ENCODE measurements around the gene CCDC66. TPM values are rescaled to one million over a fixed set of nuclear protein-coding genes. Genes with fewer than 3 reads are reported as not detected.
A peak's percentile ranks its signal among the peaks of the same experiment; 100 is the strongest.

Gene CCDC66
- total RNA-seq, 1 experiment from 2014 or later: 28.6 TPM

GRCh38 chr3:56611364-56611763 lies 54.4 kb downstream of the CCDC66 start:
- H3K27ac Mint-ChIP-seq (ENCODE audit: unreplicated experiment): peak overlapping the region; percentile 11
- TF ChIP-seq CTCF (IDR thresholded peaks at IDR 0.05; ENCODE audit: insufficient read depth in 1 of 2, low read depth in 1 of 2, low read length in 1 of 2, severe bottlenecking in 1 of 2, unreplicated experiment in 1 of 2): no peak

GRCh38 chr3:56612146-56612545 lies 55.2 kb downstream of the CCDC66 start:
- no peaks in the 10 kb centered on the region for H3K9me3 Mint-ChIP-seq (ENCODE audit: unreplicated experiment)
- peaks cover 34% of the 10 kb centered on the region for H3K36me3 Mint-ChIP-seq (ENCODE audit: insufficient read depth, unreplicated experiment)
- H3K4me3 Mint-ChIP-seq (ENCODE audit: unreplicated experiment): no peak overlapping the region
- no peaks in the 10 kb centered on the region for H3K9me3 ChIP-seq
- CTCF ChIA-PET: no interaction called here
- H3K4me1 ChIP-seq: no peaks in the 10 kb centered on the region
- no peak for DNase-seq
- intact Hi-C loops (cut with micrococcal nuclease; ENCODE audit: unreplicated experiment): no loop called here
- BruUV-seq (replicated peaks): no TSS peak
- POLR2A ChIA-PET: no interaction called here
- H3K27me3 Mint-ChIP-seq (ENCODE audit: insufficient read depth, unreplicated experiment): no peaks in the 10 kb centered on the region
- no peaks in the 10 kb centered on the region for H3K4me1 Mint-ChIP-seq (ENCODE audit: low read depth, unreplicated experiment)
- H3K27me3 ChIP-seq (replicated peaks; ENCODE audit: control insufficient read depth, insufficient read depth, low read length): no peaks in the 10 kb centered on the region
- H3K4me3 ChIP-seq (ENCODE audit: low read depth, low read length): no peak overlapping the region
- no peaks in the 10 kb centered on the region for H3K36me3 ChIP-seq (ENCODE audit: control insufficient read depth, insufficient read depth, low read length)
- no peak for TF ChIP-seq CTCF (IDR thresholded peaks at IDR 0.05; ENCODE audit: insufficient read depth in 1 of 2, low read depth in 1 of 2, low read length in 1 of 2, severe bottlenecking in 1 of 2, unreplicated experiment in 1 of 2)
- H3K27ac Mint-ChIP-seq (ENCODE audit: unreplicated experiment): no peak overlapping the region

More at GRCh38 chr3:56611364-56611763, 54.4 kb downstream of the CCDC66 start:
- no peaks in the 10 kb centered on the region for H3K4me1 ChIP-seq
- BruUV-seq (replicated peaks): no TSS peak
- no peaks in the 10 kb centered on the region; the same call in 1 of the 2 replicates for H3K36me3 ChIP-seq (ENCODE audit: control insufficient read depth, insufficient read depth, low read length)
- Mint-ChIP-seq H3K36me3 (ENCODE audit: insufficient read depth, unreplicated experiment) (peaks cover 28% of the 10 kb centered on the region), H3K4me1 (ENCODE audit: low read depth, unreplicated experiment) (no peaks in the 10 kb centered on the region), H3K27me3 (ENCODE audit: insufficient read depth, unreplicated experiment) (no peaks in the 10 kb centered on the region), H3K9me3 (ENCODE audit: unreplicated experiment) (no peaks in the 10 kb centered on the region), H3K4me3 (ENCODE audit: unreplicated experiment) (no peak overlapping the region)
- ChIA-PET CTCF (interaction anchor here (0.6 kb wide), 1 partner anchor 8 kb away, joined by 3 read pairs; no protein-coding TSS in a partner anchor), POLR2A (no interaction called here)
- no peaks in the 10 kb centered on the region for H3K27me3 ChIP-seq (replicated peaks; ENCODE audit: control insufficient read depth, insufficient read depth, low read length)
- H3K9me3 ChIP-seq: no peaks in the 10 kb centered on the region
- intact Hi-C loops (cut with micrococcal nuclease; ENCODE audit: unreplicated experiment): no loop called here
- DNase-seq: no peak
- no peak overlapping the region for H3K4me3 ChIP-seq (ENCODE audit: low read depth, low read length)

GRCh38 chr3:56613016-56613415 lies 56.0 kb downstream of the CCDC66 start:
- H3K36me3 ChIP-seq (ENCODE audit: control insufficient read depth, insufficient read depth, low read length): no peaks in the 10 kb centered on the region
- no TSS peak for BruUV-seq (replicated peaks)
- no peak overlapping the region for H3K4me3 ChIP-seq (ENCODE audit: low read depth, low read length)
- H3K4me1 Mint-ChIP-seq (ENCODE audit: low read depth, unreplicated experiment): peaks cover 2% of the 10 kb centered on the region
- no peak overlapping the region for H3K4me3 Mint-ChIP-seq (ENCODE audit: unreplicated experiment)
- peaks cover 42% of the 10 kb centered on the region for H3K36me3 Mint-ChIP-seq (ENCODE audit: insufficient read depth, unreplicated experiment)
- no peaks in the 10 kb centered on the region for H3K4me1 ChIP-seq
- ChIA-PET CTCF (no interaction called here), POLR2A (no interaction called here)
- no peaks in the 10 kb centered on the region for H3K9me3 ChIP-seq
- TF ChIP-seq CTCF (IDR thresholded peaks at IDR 0.05; ENCODE audit: insufficient read depth in 1 of 2, low read depth in 1 of 2, low read length in 1 of 2, severe bottlenecking in 1 of 2, unreplicated experiment in 1 of 2): no peak
- DNase-seq: no peak
- H3K27me3 ChIP-seq (replicated peaks; ENCODE audit: control insufficient read depth, insufficient read depth, low read length): no peaks in the 10 kb centered on the region
- intact Hi-C loops (cut with micrococcal nuclease; ENCODE audit: unreplicated experiment): no loop called here
- H3K27me3 Mint-ChIP-seq (ENCODE audit: insufficient read depth, unreplicated experiment): no peaks in the 10 kb centered on the region
- no peaks in the 10 kb centered on the region for H3K9me3 Mint-ChIP-seq (ENCODE audit: unreplicated experiment)
- H3K27ac Mint-ChIP-seq (ENCODE audit: unreplicated experiment): no peak overlapping the region

Data from Caco-2 (cell line).